Fibroblast of villous mesenchyme (primary cell): Measurements from ENCODE around the gene SMIM33. TPM values are rescaled to one million over a fixed set of nuclear protein-coding genes. Genes with fewer than 3 reads are reported as not detected.
A peak's percentile ranks its signal among the peaks of the same experiment; 100 is the strongest.

Experiments
- DNase-seq: peaks from one replicate; pipeline ENCODE4 v3.0.0-alpha.2; 2010; ENCODE audit warnings: low read depth
- H3K4me3 ChIP-seq: 2 replicates; pipeline ENCODE4 v1.5.1; 2011; ENCODE audit warnings: low read depth, mild to moderate bottlenecking, low read length
- small RNA-seq: library from RNA; depleted of rRNA; stranded (forward); fragments of <200 nt; gene quantifications from one replicate; pipeline ENCODE3, GENCODE V24; 2012
- total RNA-seq: library from RNA; depleted of rRNA; stranded (reverse); fragments of >200 nt; gene quantifications from 2 replicates; pipeline ENCODE4 v1.2.3, GENCODE V29; 2012
- TF ChIP-seq, protein P1 (sequence below): IDR thresholded peaks from 2 replicates; pipeline ENCODE4 v1.5.1; 2012; ENCODE audit warnings: low read depth, mild to moderate bottlenecking, low read length; ENCODE audit not compliant: insufficient read depth

The SMIM33 gene
- total RNA-seq, 1 donor, result not detected

DNA sequence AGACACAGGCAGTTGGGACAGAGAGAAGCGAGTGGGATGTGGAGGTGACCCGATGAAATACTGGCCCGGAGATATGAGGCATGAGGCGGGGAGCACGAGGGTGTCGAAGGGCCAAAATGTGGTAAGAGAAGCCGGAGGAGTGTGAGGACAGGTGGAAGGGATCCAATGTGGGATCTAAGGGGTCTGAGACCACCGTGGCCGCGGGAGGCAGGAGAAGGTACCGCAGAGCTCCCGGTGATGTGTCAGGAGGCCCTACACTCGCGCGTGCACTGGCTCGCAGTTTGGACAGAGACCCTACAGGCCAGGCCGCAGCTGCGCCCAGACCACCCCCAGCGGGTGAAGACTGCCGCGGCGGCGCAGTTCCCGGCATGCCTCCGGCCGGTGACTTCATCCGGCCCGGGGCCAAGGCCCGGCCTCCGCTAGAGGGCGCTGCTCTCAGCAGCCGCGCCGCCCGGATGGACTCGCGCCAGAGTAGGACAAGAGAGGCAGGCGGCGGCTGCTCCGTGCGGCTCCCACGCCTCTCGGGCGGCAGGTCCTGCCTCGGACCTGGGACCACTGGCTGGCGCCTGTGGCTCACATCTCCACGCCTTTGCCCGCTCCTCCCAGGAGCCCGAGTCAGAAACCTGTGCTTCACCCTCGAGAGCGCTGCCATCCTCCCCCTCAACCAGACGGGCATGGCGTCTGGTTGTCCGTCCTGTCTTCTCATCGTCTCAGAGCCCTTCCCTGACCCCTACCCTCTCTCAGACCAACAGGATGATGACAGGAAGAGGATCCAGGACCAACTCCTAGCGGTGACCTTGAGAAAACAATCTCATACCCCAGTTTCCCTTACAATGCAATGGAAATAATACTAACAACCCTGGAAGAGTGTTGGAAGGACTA lies 47.1 kb downstream of the SMIM33 start:
- TF ChIP-seq, protein P1, sequence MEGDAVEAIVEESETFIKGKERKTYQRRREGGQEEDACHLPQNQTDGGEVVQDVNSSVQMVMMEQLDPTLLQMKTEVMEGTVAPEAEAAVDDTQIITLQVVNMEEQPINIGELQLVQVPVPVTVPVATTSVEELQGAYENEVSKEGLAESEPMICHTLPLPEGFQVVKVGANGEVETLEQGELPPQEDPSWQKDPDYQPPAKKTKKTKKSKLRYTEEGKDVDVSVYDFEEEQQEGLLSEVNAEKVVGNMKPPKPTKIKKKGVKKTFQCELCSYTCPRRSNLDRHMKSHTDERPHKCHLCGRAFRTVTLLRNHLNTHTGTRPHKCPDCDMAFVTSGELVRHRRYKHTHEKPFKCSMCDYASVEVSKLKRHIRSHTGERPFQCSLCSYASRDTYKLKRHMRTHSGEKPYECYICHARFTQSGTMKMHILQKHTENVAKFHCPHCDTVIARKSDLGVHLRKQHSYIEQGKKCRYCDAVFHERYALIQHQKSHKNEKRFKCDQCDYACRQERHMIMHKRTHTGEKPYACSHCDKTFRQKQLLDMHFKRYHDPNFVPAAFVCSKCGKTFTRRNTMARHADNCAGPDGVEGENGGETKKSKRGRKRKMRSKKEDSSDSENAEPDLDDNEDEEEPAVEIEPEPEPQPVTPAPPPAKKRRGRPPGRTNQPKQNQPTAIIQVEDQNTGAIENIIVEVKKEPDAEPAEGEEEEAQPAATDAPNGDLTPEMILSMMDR, result peak; percentile 92
- peak; percentile 86 for DNase-seq
- peak overlapping the region; percentile 63 for H3K4me3 ChIP-seq

Small RNA genes lying within 50 kb of the gene (small RNA-seq; reads per million reads assigned to genes)
- not detected for gene RNU5B-4P

Other genes starting within 250 kb of the SMIM33 start
- 190 and 239 TPM in 2 replicates for gene MATR3, start 177.3 kb upstream of the SMIM33 start, total RNA-seq
- 35.1 and 56.1 TPM in 2 replicates for gene PAIP2, start 129.2 kb upstream of the SMIM33 start, total RNA-seq
- gene SLC23A1, start 87.7 kb upstream of the SMIM33 start, total RNA-seq, result not detected in 2 replicates
- gene MZB1, start 81.1 kb upstream of the SMIM33 start, total RNA-seq, result under 0.01 and 0.43 TPM in 2 replicates
- 3.9 and 4.3 TPM in 2 replicates for gene PROB1, start 75.9 kb upstream of the SMIM33 start, total RNA-seq
- 3.9 and 5.2 TPM in 2 replicates for gene SPATA24, start 66.9 kb upstream of the SMIM33 start, total RNA-seq
- gene DNAJC18, start 31.5 kb upstream of the SMIM33 start, total RNA-seq, result 8.1 and 16.4 TPM in 2 replicates
- not detected in 2 replicates for gene ECSCR, start 8.3 kb upstream of the SMIM33 start, total RNA-seq
- gene STING1, start 11.8 kb downstream of the SMIM33 start, total RNA-seq, result 25.9 and 26.7 TPM in 2 replicates
- gene UBE2D2, start 90.3 kb downstream of the SMIM33 start, total RNA-seq, result 53.8 and 56.6 TPM in 2 replicates
- 75.4 and 79.5 TPM in 2 replicates for gene CXXC5, start 177.3 kb downstream of the SMIM33 start, total RNA-seq